22Rv1 (cell line): ENCODE data around the gene FOXP3.

Source experiments
- H3K27ac ChIP-seq: fragments of 450-650 bp; 2 replicates; pipeline ENCODE4 v1.5.1; 2017
- ZFX ChIP-seq: fragments of 450-650 bp; IDR thresholded peaks from 2 replicates; pipeline ENCODE4 v1.6.1; 2017; ENCODE audit warnings: antibody characterized with exemption, borderline replicate concordance
- TF ChIP-seq, protein P1 (sequence below): fragments of 450-650 bp; IDR thresholded peaks from 2 replicates; pipeline ENCODE4 v1.5.1; 2017; ENCODE audit warnings: mild to moderate bottlenecking

FOXP3 gene

DNA sequence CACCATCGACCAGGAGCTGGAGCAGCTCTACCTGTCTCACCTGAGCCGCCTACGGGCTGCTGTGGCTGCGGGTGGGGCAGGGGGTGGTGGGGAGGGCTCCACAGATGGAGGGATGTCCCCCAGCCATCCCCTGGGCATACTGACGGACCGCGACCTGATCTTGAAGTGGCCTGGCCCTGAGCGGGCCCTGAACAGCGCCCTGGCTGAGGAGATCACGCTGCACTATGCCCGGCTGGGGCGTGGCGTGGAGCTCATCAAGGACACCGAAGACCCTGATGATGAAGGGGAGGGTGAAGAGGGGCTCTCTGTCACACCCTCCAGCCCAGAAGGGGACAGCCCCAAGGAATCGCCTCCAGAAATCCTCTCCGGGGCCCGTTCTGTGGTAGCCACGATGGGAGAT, 21.6 kb upstream of the FOXP3 start:
- H3K27ac ChIP-seq = no peak overlapping the region

DNA sequence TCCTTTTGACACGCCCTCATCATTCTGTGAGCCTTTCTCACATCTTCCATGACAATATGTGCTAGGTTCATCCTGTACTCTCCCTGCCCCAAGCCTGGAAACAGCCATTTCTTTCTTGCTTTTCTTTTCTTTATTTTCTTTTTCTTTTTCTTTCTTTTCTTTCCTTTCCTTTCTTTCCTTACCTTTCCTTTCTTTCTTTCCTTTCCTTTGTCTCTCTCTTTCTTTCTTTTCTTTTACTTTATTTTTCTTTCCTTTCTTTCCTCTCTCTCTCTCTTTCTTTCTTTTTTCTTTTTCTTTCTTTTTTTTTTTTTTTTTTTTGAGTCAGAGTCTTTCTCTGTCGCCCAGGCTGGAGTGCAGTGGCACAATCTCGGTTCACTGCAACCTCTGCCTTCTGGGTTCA, 19.7 kb upstream of the FOXP3 start:
- H3K27ac ChIP-seq = no peak overlapping the region
- TF ChIP-seq ZFX = no peak
- TF ChIP-seq, protein P1, sequence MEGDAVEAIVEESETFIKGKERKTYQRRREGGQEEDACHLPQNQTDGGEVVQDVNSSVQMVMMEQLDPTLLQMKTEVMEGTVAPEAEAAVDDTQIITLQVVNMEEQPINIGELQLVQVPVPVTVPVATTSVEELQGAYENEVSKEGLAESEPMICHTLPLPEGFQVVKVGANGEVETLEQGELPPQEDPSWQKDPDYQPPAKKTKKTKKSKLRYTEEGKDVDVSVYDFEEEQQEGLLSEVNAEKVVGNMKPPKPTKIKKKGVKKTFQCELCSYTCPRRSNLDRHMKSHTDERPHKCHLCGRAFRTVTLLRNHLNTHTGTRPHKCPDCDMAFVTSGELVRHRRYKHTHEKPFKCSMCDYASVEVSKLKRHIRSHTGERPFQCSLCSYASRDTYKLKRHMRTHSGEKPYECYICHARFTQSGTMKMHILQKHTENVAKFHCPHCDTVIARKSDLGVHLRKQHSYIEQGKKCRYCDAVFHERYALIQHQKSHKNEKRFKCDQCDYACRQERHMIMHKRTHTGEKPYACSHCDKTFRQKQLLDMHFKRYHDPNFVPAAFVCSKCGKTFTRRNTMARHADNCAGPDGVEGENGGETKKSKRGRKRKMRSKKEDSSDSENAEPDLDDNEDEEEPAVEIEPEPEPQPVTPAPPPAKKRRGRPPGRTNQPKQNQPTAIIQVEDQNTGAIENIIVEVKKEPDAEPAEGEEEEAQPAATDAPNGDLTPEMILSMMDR = no peak

More for the DNA sequence above, 21.6 kb upstream of the FOXP3 start:
- TF ChIP-seq ZFX = no peak
- TF ChIP-seq, protein P1 = no peak

DNA sequence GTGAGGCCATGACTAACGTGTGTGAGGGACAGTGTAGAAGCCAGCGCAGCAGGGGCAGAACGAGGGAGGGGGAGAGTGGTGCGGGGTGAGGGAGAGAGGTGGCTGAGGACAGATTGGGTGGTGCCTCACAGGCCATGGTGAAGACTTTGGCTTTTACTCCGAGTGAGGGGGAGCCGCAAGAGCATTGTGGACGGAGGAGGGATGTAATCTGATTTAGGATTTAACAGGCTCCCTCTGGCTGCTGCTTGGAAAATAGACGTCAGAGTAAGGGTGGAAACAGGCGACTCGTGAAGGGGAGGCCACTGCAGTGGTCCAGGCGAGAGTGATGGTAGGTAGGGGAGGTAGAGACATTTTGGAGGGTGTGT, 18.1 kb upstream of the FOXP3 start:
- no peak overlapping the region for H3K27ac ChIP-seq
- TF ChIP-seq, protein P1 = no peak
- TF ChIP-seq ZFX = no peak

GRCh38 chrX:49278081-49278480, 13.6 kb upstream of the FOXP3 start:
- no peak overlapping the region for H3K27ac ChIP-seq
- TF ChIP-seq, protein P1 = no peak
- TF ChIP-seq ZFX = no peak

DNA sequence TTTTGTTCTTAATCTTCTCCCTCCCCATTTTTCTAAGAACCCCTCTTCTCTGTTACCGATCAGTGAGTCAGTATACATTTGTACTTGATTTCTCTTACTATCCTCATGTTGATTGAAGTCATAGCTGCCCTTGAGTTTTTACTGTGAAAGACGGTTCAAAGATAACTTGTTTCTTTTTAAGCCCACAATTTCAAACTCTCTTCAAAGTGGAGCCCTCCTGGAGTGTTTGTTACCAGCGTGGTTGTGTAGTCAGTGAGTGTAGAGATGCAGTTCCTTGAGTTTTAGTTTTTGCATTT, 13.0 kb upstream of the FOXP3 start:
- H3K27ac ChIP-seq = no peak overlapping the region
- TF ChIP-seq, protein P1 = no peak
- no peak for TF ChIP-seq ZFX

GRCh38 chrX:49276671-49277534, 12.4 kb upstream of the FOXP3 start:
- H3K27ac ChIP-seq = no peak overlapping the region
- no peak for TF ChIP-seq ZFX
- TF ChIP-seq, protein P1 = no peak

DNA sequence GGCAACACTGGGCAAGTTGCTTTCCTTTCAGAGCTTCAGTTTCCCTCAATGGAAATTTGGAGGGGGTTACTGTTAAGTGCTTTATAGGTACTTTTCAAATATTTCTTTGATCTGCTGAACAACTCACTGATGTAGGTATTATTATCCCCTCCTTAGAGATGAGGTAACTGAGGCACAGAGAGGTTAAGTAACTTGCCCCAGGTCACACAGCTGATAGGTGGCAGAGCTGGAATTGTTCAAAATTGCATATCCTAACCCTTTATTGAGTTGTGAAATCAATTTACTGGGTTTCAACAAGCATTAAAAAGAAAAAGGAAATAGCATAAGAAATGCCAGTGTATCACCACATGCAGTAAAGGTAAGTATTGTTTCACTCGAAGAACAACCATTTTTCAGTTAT, 11.7 kb upstream of the FOXP3 start:
- H3K27ac ChIP-seq = no peak overlapping the region
- TF ChIP-seq, protein P1 = no peak
- TF ChIP-seq ZFX = no peak
